Stomach smooth muscle (tissue), 2 donors: ENCODE measurements around the gene TLR10.

Experiments used
- H3K27ac ChIP-seq: one replicate; pipeline ENCODE4 v1.7.0; 2013; ENCODE audit warnings: mild to moderate bottlenecking, low read length, inconsistent platforms
- H3K27me3 ChIP-seq, 2 donors: one replicate each; pipeline ENCODE4 v1.7.0; 2013; ENCODE audit warnings: low read length in 2 of 2; ENCODE audit not compliant: insufficient read depth in 2 of 2, control insufficient read depth in 1 of 2
- H3K36me3 ChIP-seq, 2 donors: one replicate each; pipeline ENCODE4 v1.7.0; 2013; ENCODE audit warnings: low read length in 2 of 2; ENCODE audit not compliant: control insufficient read depth in 2 of 2, insufficient read depth in 2 of 2
- H3K4me1 ChIP-seq: one replicate; pipeline ENCODE4 v1.7.0; 2013; ENCODE audit warnings: low read length; ENCODE audit not compliant: control insufficient read depth, insufficient read depth
- H3K4me3 ChIP-seq, 2 donors: one replicate each; pipeline ENCODE4 v1.7.0; 2013; ENCODE audit warnings: low read length in 2 of 2
- H3K9ac ChIP-seq, 2 donors: one replicate each; pipeline ENCODE4 v1.7.0; 2013; ENCODE audit warnings: low read length in 2 of 2, mild to moderate bottlenecking in 1 of 2
- H3K9me3 ChIP-seq, 2 donors: one replicate each; pipeline ENCODE4 v1.7.0; 2013; ENCODE audit warnings: low read length in 2 of 2; ENCODE audit not compliant: control insufficient read depth in 2 of 2
- donor health status: healthy.
- donor health status: Pancreatic carcinoma.

The TLR10 gene

DNA sequence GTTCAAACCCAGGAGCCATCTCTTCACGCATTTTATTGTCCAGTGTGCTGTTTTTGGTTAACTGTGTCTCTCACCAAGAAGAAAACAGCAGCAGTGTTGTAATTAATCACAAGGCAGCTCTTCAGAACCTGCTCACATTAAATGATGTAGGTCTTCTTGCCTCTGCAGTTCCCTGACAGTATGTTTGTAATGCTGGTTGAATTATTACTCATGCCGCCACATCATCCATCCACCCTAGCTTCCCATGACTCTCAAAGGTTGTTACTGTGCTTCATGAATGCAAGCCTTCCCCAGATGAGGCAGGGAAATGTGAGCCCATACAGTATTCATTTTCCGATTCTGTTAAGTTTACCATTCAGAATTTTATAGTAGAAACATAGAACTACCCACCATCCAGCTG is 17.4 kb downstream of the TLR10 start:
- no peaks in the 10 kb centered on the region for H3K9me3 ChIP-seq
- H3K27ac ChIP-seq = no peak overlapping the region
- H3K4me3 ChIP-seq = no peak overlapping the region
- H3K4me1 ChIP-seq = peaks cover 3% of the 10 kb centered on the region
- no peaks in the 10 kb centered on the region for H3K27me3 ChIP-seq
- H3K9ac ChIP-seq = no peak overlapping the region
- no peaks in the 10 kb centered on the region for H3K36me3 ChIP-seq

DNA sequence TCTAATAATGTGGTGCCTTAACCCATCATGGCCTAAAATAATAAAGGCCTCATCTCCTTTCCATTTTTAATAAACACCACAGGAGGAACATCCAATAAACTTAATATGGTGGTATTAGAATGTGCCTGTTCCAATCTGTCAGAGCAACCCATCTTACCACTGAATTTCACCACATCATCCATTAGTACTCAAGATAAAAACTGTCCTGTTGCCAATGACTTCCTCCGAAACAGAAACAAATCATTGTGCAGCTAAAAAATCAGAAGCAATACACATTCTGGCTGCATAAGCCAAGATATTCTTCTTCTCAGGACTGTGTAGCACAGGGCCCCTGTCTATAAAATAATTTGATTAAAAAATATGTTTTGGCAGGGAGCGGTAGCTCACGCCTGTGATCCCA is 18.5 kb downstream of the TLR10 start:
- no peak overlapping the region for H3K27ac ChIP-seq
- H3K4me1 ChIP-seq = peaks cover 3% of the 10 kb centered on the region
- no peaks in the 10 kb centered on the region for H3K36me3 ChIP-seq
- no peaks in the 10 kb centered on the region for H3K27me3 ChIP-seq
- no peak overlapping the region for H3K9ac ChIP-seq
- no peaks in the 10 kb centered on the region for H3K9me3 ChIP-seq
- H3K4me3 ChIP-seq = no peak overlapping the region

DNA sequence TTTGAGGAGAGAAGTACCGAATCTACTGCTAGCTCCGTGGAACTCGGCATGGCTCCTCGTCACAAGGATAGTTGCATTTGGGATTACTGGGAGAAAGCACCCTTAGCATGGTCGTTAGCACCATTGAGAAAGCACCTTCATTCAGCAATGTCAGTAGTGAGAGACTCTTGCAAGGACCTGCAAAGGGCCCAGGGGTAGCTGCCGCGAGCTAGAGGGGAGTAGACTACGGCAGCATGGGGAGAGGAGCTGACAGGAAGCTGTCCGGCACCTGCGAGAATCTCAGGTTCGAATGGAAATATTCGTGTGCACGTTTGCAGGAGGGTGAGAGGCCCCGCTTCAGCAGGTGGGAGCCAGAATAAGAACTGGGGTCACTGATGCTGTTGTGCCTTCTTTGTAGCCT is 20.2 kb downstream of the TLR10 start:
- H3K4me3 ChIP-seq = no peak overlapping the region
- H3K27ac ChIP-seq = no peak overlapping the region
- no peaks in the 10 kb centered on the region for H3K27me3 ChIP-seq
- no peaks in the 10 kb centered on the region for H3K9me3 ChIP-seq
- H3K4me1 ChIP-seq = peaks cover 3% of the 10 kb centered on the region
- H3K9ac ChIP-seq = no peak overlapping the region
- no peaks in the 10 kb centered on the region for H3K36me3 ChIP-seq

DNA sequence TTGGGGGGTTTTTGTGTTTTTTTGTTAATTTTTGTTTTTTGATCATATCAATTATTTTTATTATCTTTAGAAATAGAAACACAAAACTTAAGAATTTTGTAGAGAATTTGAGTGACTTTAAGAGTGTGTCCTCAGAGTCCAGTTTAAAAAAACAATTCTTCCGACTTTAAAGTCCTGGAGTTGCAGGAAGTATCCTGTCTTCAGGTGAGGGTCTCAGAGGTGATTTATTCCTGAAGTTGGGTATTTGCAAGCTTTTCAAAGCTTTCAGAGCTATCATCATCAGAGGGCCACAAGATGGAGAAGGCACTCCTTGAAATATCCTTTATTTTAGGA is 23.0 kb downstream of the TLR10 start:
- Histone ChIP-seq H3K27ac (no peak overlapping the region), H3K36me3 (no peaks in the 10 kb centered on the region), H3K9me3 (no peaks in the 10 kb centered on the region), H3K27me3 (no peaks in the 10 kb centered on the region), H3K4me1 (no peaks in the 10 kb centered on the region), H3K4me3 (no peak overlapping the region), H3K9ac (no peak overlapping the region)

DNA sequence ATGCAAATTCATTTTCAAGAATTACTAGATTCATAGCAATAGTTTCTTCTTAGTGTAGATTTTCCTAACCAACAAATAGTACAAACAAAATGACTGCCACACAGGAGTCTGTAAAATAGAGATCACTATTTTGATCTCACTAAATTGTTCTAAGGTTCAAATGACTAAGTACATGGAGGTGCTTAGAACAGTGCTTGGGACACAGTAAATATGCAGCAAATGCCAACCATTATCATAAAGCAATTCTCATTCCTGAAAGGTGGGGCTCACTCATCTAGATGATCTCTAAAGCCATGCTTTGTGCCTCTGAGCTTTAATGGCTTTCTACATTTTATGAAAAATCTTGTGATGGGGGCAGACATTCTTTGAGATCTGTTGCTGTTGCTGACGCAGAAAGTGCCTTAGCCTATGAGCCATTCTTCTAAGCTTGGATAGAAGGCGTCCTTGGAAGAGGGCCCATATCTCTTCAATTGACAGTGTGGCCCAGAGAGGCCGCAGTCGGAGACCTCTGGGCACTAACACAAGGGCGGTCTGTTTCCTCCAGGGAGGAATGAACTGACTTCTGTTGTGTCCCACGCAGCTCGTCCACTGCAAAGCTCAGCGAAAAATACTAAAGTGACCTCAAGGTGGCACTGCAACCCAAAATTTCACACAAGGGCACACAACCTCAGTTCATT is 23.5 kb downstream of the TLR10 start:
- no peaks in the 10 kb centered on the region for H3K4me1 ChIP-seq
- peak overlapping the region in 1 of 2 donors; percentile 29 for H3K9ac ChIP-seq
- H3K9me3 ChIP-seq = no peaks in the 10 kb centered on the region
- no peaks in the 10 kb centered on the region for H3K27me3 ChIP-seq
- no peaks in the 10 kb centered on the region for H3K36me3 ChIP-seq
- H3K4me3 ChIP-seq = no peak overlapping the region
- no peak overlapping the region for H3K27ac ChIP-seq

DNA sequence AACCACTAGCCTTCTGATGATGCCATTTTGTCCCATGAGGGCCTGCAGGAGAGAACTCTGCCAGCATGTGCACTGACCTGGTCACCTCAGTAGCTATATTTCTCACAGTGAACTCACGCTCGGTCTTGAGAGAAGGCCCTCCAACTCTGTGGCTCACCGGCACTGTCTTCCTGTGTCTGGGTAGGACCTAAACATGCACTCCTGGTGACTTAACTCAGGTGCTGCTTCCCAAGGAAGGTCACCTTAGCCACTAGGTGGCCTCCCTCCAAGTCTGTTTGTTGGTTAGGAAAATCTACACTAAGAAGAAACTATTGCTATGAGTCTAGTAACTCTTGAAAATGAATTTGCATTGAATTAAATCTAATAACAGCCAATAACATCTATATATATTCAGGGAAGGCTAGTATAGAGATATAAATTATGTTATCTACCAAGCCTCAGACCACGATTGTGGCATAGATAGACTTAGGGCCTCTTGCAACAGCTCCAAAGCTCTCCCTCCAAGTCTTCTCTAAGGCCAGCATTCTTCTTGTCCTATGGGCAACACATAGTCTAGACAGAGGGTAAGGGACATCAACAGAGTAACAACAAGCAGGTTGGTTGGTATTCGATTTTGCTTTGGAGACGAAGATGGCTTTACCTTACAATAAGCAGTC is 24.7 kb downstream of the TLR10 start:
- Histone ChIP-seq H3K4me3 (no peak overlapping the region), H3K9me3 (no peaks in the 10 kb centered on the region), H3K27ac (no peak overlapping the region), H3K36me3 (no peaks in the 10 kb centered on the region), H3K4me1 (peaks cover 6% of the 10 kb centered on the region), H3K27me3 (no peaks in the 10 kb centered on the region), H3K9ac (no peak overlapping the region)

DNA sequence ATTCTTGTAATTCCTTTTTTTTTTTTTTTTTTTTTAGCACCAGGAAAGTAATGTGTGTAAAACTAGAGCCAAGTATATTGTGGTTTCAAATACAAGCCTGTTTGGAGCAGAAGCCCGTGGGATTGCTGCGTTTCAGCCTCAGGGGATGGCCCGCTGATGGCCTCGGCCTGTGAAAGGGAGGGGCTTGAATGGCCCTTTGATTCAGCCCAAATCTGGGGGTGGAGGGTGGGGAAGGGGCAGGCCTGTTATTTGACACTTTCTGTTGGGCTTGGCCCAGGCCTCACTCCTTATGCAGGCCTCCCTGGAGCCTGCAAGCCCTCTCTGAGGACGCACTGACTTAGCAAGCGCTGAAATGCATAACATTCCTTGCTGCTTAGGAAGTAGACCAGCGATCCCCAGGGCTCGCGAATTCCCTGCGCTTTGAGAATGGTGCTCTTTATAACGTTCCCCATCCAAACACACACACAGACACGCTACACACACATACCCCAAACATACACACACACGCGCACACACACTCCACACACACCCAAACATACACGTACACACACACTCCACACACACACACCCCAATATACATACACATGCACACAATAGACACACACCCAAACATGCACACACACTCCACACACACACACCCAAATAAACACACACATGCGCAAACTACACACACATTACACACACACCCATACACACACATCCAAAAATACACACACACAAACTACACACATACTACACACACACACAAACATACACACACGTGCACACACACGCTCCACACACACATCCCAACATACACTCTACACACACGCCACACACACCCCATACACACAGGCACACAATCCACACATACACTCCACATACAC is 29.6 kb downstream of the TLR10 start:
- H3K9ac ChIP-seq = peak overlapping the region; percentile 60 to 74
- H3K4me1 ChIP-seq = peaks cover 16% of the 10 kb centered on the region
- no peaks in the 10 kb centered on the region for H3K9me3 ChIP-seq
- H3K27me3 ChIP-seq = no peaks in the 10 kb centered on the region
- peak overlapping the region; percentile 78 for H3K27ac ChIP-seq
- peak overlapping the region; percentile 47 to 60 for H3K4me3 ChIP-seq
- H3K36me3 ChIP-seq = no peaks in the 10 kb centered on the region

DNA sequence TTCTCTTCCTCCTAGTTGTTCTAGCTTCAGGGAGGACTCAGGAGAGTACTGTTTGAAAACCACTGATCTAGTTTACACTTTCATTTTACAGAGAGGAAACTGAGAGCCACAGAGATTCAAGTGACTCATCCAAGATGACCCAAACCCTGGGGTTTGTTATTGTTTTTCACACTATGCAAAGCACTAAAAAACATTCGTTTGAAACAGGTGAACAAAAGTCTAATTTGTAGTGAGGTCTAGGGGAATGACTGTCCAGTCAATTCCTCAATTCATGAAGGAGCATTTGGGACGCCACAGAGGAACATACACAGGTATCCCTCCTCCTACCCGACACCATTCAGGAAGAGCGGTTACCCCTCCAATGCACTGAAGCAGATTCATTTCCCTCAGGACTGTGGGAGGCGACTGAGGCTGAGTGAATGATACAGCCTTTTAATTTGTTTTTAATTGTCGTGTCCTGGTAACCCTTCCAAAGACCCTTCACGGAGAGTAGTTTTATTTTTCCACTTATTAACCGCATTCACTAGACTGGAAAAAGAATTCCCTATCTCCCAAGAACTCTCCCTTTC is 30.3 kb downstream of the TLR10 start:
- peaks cover 16% of the 10 kb centered on the region for H3K4me1 ChIP-seq
- H3K27me3 ChIP-seq = no peaks in the 10 kb centered on the region
- H3K4me3 ChIP-seq = peak overlapping the region; percentile 17 to 60
- H3K36me3 ChIP-seq = no peaks in the 10 kb centered on the region
- peak overlapping the region; percentile 78 for H3K27ac ChIP-seq
- H3K9me3 ChIP-seq = no peaks in the 10 kb centered on the region
- peak overlapping the region; percentile 60 to 74 for H3K9ac ChIP-seq

DNA sequence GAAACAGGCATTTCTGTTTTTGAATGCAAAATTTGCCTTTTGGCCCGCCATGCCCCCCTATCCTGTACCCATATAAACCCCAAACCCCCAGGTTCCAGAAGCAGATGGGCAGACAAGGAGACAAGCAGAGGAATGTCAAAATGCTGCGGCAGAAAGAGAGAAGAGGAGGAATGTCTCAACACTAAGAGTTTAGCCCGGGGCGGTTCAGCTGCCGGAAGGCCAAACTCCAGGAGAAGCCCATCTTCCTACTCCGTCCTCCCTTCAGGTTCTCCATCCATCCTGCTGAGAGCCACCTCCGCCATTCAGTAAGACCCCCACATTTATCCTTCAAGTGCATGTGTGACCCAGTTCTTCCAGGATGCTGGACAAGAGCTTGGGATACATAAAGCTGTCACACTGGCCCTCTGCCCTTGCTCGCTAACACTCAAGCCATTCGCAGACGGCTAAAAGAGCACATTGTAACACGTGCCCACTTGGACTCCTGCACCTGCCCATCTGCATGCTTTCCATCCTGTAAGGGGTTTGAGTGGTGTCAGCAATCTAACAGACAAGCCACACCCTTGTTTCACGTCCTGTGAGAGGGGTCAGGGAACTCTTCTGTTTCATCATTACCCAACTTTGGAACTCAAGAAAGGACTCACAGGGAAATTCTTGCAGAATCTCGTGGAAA is 31.3 kb downstream of the TLR10 start:
- H3K9me3 ChIP-seq = no peaks in the 10 kb centered on the region
- H3K4me3 ChIP-seq = no peak overlapping the region
- no peak overlapping the region for H3K27ac ChIP-seq
- H3K36me3 ChIP-seq = no peaks in the 10 kb centered on the region
- peaks cover 16% of the 10 kb centered on the region for H3K4me1 ChIP-seq
- no peaks in the 10 kb centered on the region for H3K27me3 ChIP-seq
- no peak overlapping the region for H3K9ac ChIP-seq

DNA sequence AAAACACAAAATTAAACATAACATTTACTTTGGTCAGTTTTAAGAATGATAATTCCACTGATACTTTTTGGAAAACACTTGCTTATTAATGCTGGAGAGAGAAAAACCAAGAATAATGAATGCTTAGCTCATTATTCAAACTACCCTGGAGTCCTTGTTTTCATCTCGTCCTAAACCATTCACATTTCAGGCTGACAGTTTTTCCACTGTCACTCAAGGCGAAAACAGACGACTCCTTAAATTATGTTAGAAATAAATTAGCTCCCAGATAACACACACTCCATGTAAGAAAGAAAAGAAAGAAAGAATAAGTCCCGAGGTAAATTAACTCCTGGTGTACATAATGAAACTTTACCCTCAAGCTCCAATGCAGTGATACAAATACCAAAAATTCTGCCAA is 33.5 kb downstream of the TLR10 start:
- H3K36me3 ChIP-seq = no peaks in the 10 kb centered on the region
- no peaks in the 10 kb centered on the region for H3K27me3 ChIP-seq
- no peaks in the 10 kb centered on the region for H3K9me3 ChIP-seq
- H3K27ac ChIP-seq = no peak overlapping the region
- H3K4me3 ChIP-seq = no peak overlapping the region
- H3K9ac ChIP-seq = no peak overlapping the region
- peaks cover 16% of the 10 kb centered on the region for H3K4me1 ChIP-seq
